Glutamatergic neuron (in vitro differentiated cells): ENCODE results near the gene RNF227. TPM values are rescaled to one million over a fixed set of nuclear protein-coding genes. Genes with fewer than 3 reads are reported as not detected.

Experiments used
- DNase-seq: peaks from one replicate; pipeline ENCODE4 v3.0.0; 2022
- H3K27ac Mint-ChIP-seq: one replicate; pipeline ENCODE4 v1.8.0; 2020; ENCODE audit warnings: mild to moderate bottlenecking, mixed read lengths, inconsistent platforms; ENCODE audit not compliant: unreplicated experiment
- H3K27me3 Mint-ChIP-seq: one replicate; pipeline ENCODE4 v1.8.0; 2020; ENCODE audit warnings: mild to moderate bottlenecking, moderate library complexity, mixed read lengths, inconsistent platforms; ENCODE audit not compliant: unreplicated experiment
- H3K36me3 Mint-ChIP-seq: one replicate; pipeline ENCODE4 v1.8.0; 2020; ENCODE audit warnings: mild to moderate bottlenecking, mixed read lengths, inconsistent platforms; ENCODE audit not compliant: unreplicated experiment
- H3K4me1 Mint-ChIP-seq: one replicate; pipeline ENCODE4 v1.8.0; 2020; ENCODE audit warnings: mild to moderate bottlenecking, low read depth, mixed read lengths, inconsistent platforms; ENCODE audit not compliant: unreplicated experiment
- H3K4me3 Mint-ChIP-seq: one replicate; pipeline ENCODE4 v1.8.0; 2020; ENCODE audit warnings: mild to moderate bottlenecking, mixed read lengths, inconsistent platforms; ENCODE audit not compliant: unreplicated experiment
- H3K9me3 Mint-ChIP-seq: one replicate; pipeline ENCODE4 v1.8.0; 2020; ENCODE audit warnings: mild to moderate bottlenecking, moderate library complexity, mixed read lengths, inconsistent platforms; ENCODE audit not compliant: unreplicated experiment
- CTCF ChIP-seq: fragments of 200-600 bp; sonication (generic); IDR thresholded peaks from one replicate; pipeline ENCODE4 v1.5.0; 2021; ENCODE audit not compliant: partially characterized antibody, unreplicated experiment
- total RNA-seq: library from RNA; stranded (reverse); fragmentation: NEBNext Ultra II Directional; extraction: Animal tissue kit (Norgen Biotek cat#: 25700); gene quantifications from one replicate; pipeline ENCODE4 v1.2.1, GENCODE V29; 2021; ENCODE audit not compliant: unreplicated experiment

RNF227 gene
- total RNA-seq, 1 donor from 2014 or later, result 0.49 TPM

- Mint-ChIP-seq H3K9me3 (peaks cover 4% of the 10 kb centered on the region), H3K4me3 (peak overlapping the region; percentile 99), H3K4me1 (peaks cover 19% of the 10 kb centered on the region), H3K27ac (no peak overlapping the region), H3K27me3 (peaks cover 18% of the 10 kb centered on the region), H3K36me3 (peaks cover 9% of the 10 kb centered on the region)
- no peak for DNase-seq
- TF ChIP-seq CTCF, result no peak
Observed at GRCh38 chr17:7930841-7931631, 14.9 kb upstream of the RNF227 start.

GRCh38 chr17:7929158-7930023 lies 13.3 kb upstream of the RNF227 start, which contains the start of gene KCNAB3:
Gene KCNAB3, minus strand, starts transcription at chr17:7929856. Its CDS starts 421 bp downstream, at chr17:7929435.
- Mint-ChIP-seq H3K27me3 (peaks cover 18% of the 10 kb centered on the region), H3K9me3 (peaks cover 4% of the 10 kb centered on the region), H3K4me1 (peaks cover 14% of the 10 kb centered on the region), H3K27ac (no peak within 1 kb of the TSS), H3K36me3 (peaks cover 4% of the 10 kb centered on the region), H3K4me3 (peak within 1 kb of the TSS; percentile 99)
- peak; percentile 81 for DNase-seq
- no peak for TF ChIP-seq CTCF

- no peak for TF ChIP-seq CTCF
- peak overlapping the region; percentile 28 for H3K4me3 Mint-ChIP-seq
- H3K27me3 Mint-ChIP-seq, result peaks cover 16% of the 10 kb centered on the region
- peaks cover 4% of the 10 kb centered on the region for H3K36me3 Mint-ChIP-seq
- H3K9me3 Mint-ChIP-seq, result peaks cover 4% of the 10 kb centered on the region
- no peak overlapping the region for H3K27ac Mint-ChIP-seq
- peaks cover 5% of the 10 kb centered on the region for H3K4me1 Mint-ChIP-seq
- DNase-seq, result no peak
Observed at GRCh38 chr17:7927596-7927995, 11.5 kb upstream of the RNF227 start.

- peak; percentile 92 for DNase-seq
- Mint-ChIP-seq H3K4me1 (peaks cover 2% of the 10 kb centered on the region), H3K36me3 (peaks cover 3% of the 10 kb centered on the region), H3K4me3 (peak overlapping the region; percentile 83), H3K9me3 (no peaks in the 10 kb centered on the region), H3K27ac (peak overlapping the region; percentile 60), H3K27me3 (peaks cover 7% of the 10 kb centered on the region)
- no peak for TF ChIP-seq CTCF
Observed at GRCh38 chr17:7922845-7923628, 6.9 kb upstream of the RNF227 start.
